Activated CD4-positive, alpha-beta T cell treated with anti-CD3 and anti-CD28 coated beads for 48 hours (primary cell): ENCODE measurements around the gene JARID2.
A peak's percentile ranks its signal among the peaks of the same experiment; 100 is the strongest.

ENCODE experiments used
- DNase-seq: peaks from one replicate; pipeline ENCODE4 v3.0.0-alpha.2; 2020

Gene JARID2

GRCh38 chr6:15477746-15478145 is 231.9 kb downstream of the JARID2 start:
- no peak for DNase-seq

DNA sequence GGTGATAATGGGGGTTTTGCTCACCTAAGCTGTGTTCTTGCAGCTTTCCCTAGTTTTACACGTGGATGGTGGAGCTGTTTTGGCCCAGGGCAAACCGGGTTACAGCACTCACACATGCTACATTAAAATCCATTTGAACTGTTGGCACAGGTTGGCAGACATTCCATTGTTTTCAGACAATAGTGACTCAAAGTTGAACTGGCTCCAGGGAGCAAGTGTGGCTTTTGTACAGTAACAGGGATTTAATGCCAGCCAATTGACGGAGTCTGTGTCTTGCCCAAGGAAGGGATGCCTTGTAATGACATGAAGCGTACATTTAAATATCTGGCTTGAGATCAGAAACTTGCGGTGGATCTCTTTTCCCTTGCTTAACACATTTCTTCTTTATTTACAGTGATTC is 233.9 kb downstream of the JARID2 start:
- DNase-seq: no peak

- DNase-seq: no peak
Measured at GRCh38 chr6:15480525-15480924, 234.7 kb downstream of the JARID2 start.

DNA sequence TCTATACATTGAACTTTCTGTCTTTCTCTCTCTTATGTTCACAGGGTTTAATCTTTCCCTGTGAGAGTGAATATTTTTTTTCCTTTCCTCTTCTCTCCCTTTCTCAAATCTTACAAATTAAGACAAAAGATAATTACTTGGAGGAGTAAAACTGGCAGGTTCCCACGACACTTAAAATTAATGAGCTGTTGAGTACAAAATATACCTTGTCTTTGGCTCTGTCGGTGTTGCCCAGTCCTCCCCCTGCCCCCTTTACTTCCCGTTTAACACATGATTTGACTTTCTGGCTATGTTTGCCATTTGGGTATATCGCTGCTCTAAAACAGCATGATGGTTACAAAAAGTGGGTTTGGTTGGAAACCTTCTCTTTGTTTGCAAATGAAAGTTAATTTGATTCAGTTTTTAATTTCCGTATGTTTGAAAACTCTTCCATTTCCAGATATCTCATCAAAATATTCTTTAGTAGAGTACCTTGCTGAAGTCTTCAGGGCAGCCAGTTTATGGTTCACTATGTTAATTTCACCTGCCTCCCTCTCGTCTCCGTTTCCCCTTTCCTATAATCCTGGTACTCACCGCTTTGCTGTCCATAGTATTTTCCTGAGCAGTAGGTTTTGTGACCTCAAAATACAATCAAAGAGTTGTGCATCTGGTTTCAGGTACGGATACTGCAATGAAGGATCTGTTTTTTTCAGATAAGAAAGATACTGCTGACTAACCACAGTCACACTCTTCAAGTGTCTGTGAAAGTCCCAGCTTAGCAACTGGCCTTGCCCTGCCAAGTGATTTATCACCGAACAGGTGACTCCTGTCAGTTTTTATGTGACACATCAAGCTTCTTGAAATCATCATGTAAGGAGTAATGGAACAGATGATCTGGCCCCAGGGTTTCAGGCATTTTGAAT is 235.8 kb downstream of the JARID2 start:
- DNase-seq: peak; percentile 49

DNA sequence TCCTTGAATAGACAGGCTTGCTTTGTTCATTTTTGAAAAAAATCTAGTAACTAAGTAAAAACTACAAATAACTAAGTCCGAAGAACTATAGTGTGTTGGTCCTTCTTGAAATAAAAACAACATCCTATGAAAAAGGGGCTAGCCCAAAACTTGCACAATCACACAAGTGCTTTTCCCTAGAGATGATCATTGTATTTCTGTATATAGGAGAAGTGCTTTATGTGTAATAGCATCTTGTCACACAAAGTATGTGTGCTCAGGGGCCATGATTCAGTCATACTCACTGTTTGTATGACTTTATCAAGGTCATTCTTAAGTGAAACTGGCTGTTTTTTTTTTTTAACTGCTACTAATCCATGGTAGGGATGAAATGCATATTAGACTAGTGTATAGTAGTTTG is 237.2 kb downstream of the JARID2 start:
- DNase-seq: no peak

DNA sequence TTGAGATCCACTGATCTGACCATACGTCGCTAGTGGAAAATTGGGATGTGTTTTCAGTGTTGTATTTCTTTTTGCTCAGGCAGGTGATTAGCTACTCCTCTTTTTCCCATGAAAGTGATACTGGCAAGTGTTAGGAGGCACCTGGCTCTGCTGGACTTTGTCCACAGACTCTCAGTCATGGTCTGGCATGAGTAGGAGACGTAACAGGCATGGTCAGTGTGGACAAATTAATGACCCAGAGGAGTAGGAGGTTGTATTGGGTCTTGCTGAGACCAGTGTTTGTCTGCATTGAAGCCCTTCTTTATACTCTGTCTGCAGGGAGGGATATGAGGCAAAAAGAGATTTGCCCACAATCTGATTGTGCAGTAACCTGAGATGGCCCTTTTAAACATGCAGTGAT is 238.3 kb downstream of the JARID2 start:
- no peak for DNase-seq

GRCh38 chr6:15484821-15485220 is 239.0 kb downstream of the JARID2 start:
- no peak for DNase-seq

DNA sequence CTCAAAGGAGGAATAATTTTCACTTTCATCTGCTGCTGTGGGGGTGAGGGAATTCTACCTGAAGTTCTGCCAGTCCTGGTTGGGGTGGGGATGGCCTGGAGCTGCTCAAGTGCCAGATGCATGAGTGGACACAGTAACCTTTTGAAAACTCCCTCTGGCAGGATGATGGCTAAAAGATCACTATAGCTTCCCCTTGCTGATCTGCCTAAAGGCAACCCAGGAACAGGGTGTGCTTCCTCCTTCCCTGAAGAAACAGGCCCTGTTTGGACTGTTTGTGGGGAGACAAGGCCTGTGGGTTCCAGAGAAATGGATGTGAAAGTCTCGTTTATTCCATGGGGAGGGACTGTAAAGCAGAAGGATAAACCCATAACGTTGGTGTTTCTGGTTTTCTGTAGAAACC is 240.1 kb downstream of the JARID2 start:
- no peak for DNase-seq

- DNase-seq: no peak
Measured at GRCh38 chr6:15487262-15487661, 241.4 kb downstream of the JARID2 start.

DNA sequence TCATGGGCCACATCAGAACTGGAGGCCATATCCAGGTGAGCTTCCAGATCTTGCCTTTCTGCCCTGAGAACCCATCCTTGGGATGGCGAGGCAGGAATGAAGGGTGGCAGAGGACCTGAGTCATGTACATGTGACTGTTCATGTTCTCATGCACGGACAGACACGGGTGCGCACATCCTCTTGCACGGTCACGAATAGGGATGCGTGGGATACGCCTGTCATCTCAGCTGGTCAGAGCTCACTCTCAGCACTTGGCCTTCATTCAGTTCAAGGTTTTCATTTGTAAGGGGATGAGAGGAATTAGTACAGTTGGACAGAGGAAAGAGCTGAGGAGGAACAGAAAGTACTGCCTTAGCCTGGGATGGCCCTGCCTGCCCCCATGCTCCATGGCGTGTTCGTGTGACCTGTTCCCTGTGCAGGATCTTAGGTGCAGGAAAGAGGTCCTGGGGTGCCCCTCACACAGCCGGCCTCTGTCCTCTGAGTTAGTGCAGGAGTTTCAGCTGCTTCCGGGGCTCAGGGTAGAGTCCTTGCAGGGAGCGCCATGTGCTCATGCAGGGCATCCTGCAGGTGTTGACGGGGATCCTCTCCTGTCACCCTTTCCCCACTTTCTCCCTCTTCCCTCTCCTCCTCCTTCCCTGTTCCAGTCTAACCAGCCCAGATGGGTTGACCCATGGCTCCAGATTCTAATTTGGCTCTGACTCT is 243.5 kb downstream of the JARID2 start:
- DNase-seq: no peak

GRCh38 chr6:15490242-15491100 is 244.6 kb downstream of the JARID2 start:
- DNase-seq: no peak

GRCh38 chr6:15491255-15491985 is 245.6 kb downstream of the JARID2 start:
- DNase-seq: peak; percentile 82

DNA sequence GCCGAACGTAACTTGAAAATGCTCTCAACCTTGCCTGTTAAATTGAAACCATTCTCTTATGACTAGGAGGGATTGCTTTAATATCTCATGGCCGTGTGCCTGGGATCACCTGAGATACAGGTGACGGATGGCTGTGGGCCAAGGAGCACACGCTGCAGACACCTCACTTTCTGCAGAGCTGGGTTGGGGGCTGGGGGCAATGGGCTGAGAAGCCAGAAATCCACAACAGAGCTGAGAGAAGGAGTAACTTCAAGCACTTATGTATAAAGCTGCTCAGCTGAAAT is 246.1 kb downstream of the JARID2 start:
- DNase-seq: no peak

DNA sequence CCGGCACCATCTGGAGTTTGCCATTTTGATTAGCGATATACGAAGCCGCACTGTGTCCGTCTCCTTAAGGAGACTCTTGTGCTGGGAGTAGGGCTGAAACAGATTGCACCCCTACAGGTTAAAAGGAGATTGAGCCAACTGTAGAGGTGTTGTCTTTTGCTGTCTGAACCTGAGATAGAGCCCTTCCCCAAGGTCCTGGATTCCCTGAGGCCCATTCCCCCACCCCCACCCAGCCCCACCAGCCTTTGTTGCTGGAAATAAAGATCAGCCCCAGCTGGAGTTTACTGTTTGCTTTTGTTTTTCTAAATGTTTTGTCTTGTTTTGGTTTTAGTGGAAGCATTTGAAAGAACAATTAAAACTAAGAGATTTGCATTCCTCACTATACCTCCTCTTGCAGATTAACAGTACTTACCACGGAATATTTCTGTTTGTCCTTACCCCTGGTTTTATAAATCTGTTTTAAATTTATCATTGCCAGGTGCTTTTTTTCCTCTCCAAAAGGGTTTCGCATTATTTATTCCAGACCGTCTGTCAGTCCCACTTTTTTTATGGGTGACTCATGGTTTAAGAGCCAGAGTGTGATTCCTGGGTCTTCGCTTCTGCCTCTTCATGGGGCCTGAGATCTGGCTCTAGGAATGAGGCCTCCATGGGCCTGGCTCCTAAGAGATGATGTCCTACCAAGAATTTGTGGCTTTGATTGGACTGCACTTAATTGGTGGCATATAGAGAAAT is 247.7 kb downstream of the JARID2 start:
- DNase-seq: no peak

DNA sequence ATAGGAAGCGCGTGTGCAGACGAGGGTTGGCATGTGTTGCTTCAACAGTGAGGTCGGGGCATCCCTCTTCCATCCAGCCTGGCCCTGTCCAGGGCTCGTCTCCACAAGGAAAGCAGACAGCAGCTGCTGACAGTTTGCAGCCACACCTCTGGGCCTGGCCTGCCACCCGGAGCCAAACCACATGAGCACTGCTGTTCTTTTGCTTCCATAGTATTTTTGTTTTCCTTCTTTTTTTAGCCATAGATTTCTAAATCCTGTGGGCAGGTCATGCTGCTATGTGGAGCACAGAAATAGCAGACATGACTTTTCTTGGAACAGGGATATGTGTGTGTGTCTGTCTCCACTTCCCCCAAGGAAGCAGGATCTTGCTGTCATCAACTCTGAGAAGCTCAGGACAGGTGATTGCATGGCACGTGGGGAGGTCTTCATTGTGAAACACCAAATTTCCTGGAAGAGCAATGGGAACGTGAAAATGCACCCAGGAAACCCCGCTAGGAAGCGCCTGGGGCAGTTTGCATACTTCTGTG is 249.6 kb downstream of the JARID2 start:
- no peak for DNase-seq

DNA sequence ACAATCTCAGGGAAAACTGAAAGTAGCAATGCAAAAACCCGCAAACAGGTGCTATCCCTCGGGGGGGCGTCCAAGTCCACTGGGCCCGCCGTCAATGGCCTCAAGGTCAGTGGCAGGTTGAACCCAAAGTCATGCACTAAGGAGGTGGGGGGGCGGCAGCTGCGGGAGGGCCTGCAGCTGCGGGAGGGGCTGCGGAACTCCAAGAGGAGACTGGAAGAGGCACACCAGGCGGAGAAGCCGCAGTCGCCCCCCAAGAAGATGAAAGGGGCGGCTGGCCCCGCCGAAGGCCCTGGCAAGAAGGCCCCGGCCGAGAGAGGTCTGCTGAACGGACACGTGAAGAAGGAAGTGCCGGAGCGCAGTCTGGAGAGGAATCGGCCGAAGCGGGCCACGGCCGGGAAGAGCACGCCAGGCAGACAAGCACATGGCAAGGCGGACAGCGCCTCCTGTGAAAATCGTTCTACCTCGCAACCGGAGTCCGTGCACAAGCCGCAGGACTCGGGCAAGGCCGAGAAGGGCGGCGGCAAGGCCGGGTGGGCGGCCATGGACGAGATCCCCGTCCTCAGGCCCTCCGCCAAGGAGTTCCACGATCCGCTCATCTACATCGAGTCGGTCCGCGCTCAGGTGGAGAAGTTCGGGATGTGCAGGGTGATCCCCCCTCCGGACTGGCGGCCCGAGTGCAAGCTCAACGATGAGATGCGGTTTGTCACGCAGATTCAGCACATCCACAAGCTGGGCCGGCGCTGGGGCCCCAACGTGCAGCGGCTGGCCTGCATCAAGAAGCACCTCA is 250.7 kb downstream of the JARID2 start:
- DNase-seq: no peak

- no peak for DNase-seq
Measured at GRCh38 chr6:15498640-15499039, 252.8 kb downstream of the JARID2 start.

DNA sequence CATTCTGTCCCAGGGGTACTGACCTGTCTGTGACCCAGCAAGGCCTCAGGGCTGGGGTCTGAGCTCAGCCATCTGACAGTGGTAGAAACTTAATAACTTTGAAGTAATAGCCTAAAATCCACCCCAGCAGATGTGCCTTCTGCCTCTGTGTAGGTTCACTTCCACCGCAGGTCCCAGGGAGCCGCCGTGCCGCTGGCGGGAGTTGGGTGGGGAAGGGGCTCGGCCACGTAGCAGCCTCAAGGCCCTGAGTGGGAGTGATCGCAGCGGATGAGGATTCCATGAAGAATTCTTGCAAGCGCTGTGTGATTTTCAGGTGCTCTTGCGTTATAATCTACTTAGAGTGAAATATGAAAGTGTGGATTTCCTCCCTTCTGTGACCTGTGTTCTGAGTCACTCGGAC is 253.3 kb downstream of the JARID2 start:
- DNase-seq: no peak

GRCh38 chr6:15499591-15499990 is 253.7 kb downstream of the JARID2 start:
- no peak for DNase-seq

DNA sequence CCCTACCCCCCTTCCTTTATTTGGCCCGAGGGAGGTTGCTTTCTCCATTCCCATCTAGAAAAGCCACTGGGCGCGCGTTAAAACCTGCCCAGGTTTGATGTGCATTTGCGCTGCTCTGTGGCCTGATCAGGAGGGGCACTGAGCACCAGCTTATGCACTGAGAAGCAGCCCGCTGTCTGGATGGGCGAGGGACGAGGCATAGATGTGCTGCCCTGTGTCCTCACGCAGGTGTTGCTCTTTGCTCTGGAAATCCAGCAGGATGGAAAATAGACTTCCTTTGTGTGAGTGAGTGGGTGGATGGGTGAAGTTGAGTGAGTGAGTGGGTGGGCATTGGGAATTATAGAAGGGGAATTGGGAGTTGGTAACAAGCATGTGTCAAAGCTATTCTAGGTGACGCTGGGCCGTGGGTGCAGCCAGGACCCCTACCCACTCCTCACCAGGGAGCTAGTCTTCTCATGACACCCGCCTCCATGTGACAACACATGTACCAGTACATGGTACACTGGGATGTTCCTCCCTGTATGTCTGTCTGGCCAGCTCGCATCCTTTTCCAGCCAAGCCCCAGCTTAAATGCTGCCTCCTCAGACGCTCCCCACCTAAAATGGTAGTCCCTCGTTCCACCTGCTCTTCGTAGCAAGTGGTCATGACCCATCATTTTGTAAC is 254.3 kb downstream of the JARID2 start:
- no peak for DNase-seq
